K562 (cell line): Measurements from ENCODE around the gene ANAPC16. TPM values are rescaled to one million over a fixed set of nuclear protein-coding genes. Genes with fewer than 3 reads are reported as not detected.

ENCODE experiments used
- BCOR ChIP-seq: fragments of 450-650 bp; IDR thresholded peaks from 2 replicates; pipeline ENCODE4 v1.6.1; 2016
- CXXC5 ChIP-seq: fragments of 250-450 bp; sonication (Bioruptor Pico); IDR thresholded peaks from 2 replicates; pipeline ENCODE4 v1.8.0; 2022; ENCODE audit warnings: inconsistent platforms, mild to moderate bottlenecking, moderate library complexity
- HDAC8 ChIP-seq: fragments of 450-650 bp; IDR thresholded peaks from 2 replicates; pipeline ENCODE4 v1.6.1; 2016; ENCODE audit warnings: mild to moderate bottlenecking, missing genetic modification characterization, moderate library complexity, missing compliant biosample characterization
- ILF3 ChIP-seq: fragments of 450-650 bp; IDR thresholded peaks from 2 replicates; pipeline ENCODE4 v1.6.1; 2018; ENCODE audit warnings: antibody characterized with exemption, mild to moderate bottlenecking, moderate library complexity, borderline replicate concordance
- MXD1 ChIP-seq: fragments of 250-450 bp; sonication (Bioruptor Pico); IDR thresholded peaks from 2 replicates; pipeline ENCODE4 v1.8.0; 2021; ENCODE audit warnings: borderline replicate concordance, mild to moderate bottlenecking, moderate library complexity; ENCODE audit not compliant: poor library complexity, severe bottlenecking
- NELFE ChIP-seq: IDR thresholded peaks from 2 replicates; pipeline ENCODE4 v1.6.1; 2011; ENCODE audit warnings: mild to moderate bottlenecking; ENCODE audit not compliant: insufficient read depth, insufficient read length
- POLR2AphosphoS2 ChIP-seq: IDR thresholded peaks from 2 replicates; pipeline ENCODE4 v1.6.1; 2012; ENCODE audit warnings: low read length, improper control_type of control experiment
- TFE3 ChIP-seq: fragments of 450-650 bp; formaldehyde crosslinking; IDR thresholded peaks from 2 replicates; pipeline ENCODE4 v1.4.0; 2020; ENCODE audit warnings: mild to moderate bottlenecking, mixed read lengths
- ZBED1 ChIP-seq: IDR thresholded peaks from 2 replicates; pipeline ENCODE4 v1.6.1; 2014
- ZNF589 ChIP-seq: fragments of 200-800 bp; sonication (Bioruptor generic); IDR thresholded peaks from 2 replicates; pipeline ENCODE4 v1.6.1; 2016; ENCODE audit warnings: low read depth, missing genetic modification characterization, missing compliant biosample characterization
- ZNF785 ChIP-seq: fragments of 250-450 bp; sonication (Bioruptor Pico); IDR thresholded peaks from 2 replicates; pipeline ENCODE4 v1.4.0; 2020; ENCODE audit warnings: mild to moderate bottlenecking
- ZSCAN29 ChIP-seq: fragments of 450-650 bp; IDR thresholded peaks from 2 replicates; pipeline ENCODE4 v1.6.1; 2017
- polyA plus RNA-seq, 8 experiments: library from polyadenylated mRNA; depleted of rRNA in 4 of 8; stranded (reverse) in 5 of 8; unstranded in 3 of 8; fragments of >200 nt; fragmentation: Nextera tagmentation in 2 of 8; fragmentation: Illumina TruSeq in 1 of 8; extraction: Ambion mirVana in 2 of 8; extraction: Trizol in 1 of 8; gene quantifications; 2 replicates each; pipeline versions ENCODE4 v1.2.1 to v1.2.3, GENCODE V29; 2011 to 2014; ENCODE audit warnings: inconsistent platforms in 1 of 8, missing spikeins in 1 of 8
- total RNA-seq, 7 experiments: library from RNA; depleted of rRNA in 6 of 7; stranded (reverse); fragments of >200 nt in 6 of 7; fragmentation: Illumina TruSeq in 2 of 7; extraction: Trizol in 2 of 7; gene quantifications; 2 replicates each; pipeline versions ENCODE4 v1.2.1 to v1.2.3, GENCODE V29; 2011 to 2021; ENCODE audit warnings: low replicate concordance in 1 of 7
- TF ChIP-seq, protein P1 (sequence below): fragments of 250-450 bp; sonication (Bioruptor Pico); IDR thresholded peaks from 2 replicates; pipeline ENCODE4 v1.5.0; 2022; ENCODE audit warnings: mild to moderate bottlenecking
- TF ChIP-seq, protein P2 (sequence below): sonication (generic); formaldehyde crosslinking; IDR thresholded peaks from 2 replicates; pipeline ENCODE4 v1.5.0; 2020; ENCODE audit warnings: missing genetic modification reagents
- TF ChIP-seq, protein P3 (sequence below): fragments of 450-650 bp; formaldehyde crosslinking; IDR thresholded peaks from 2 replicates; pipeline ENCODE4 v1.4.0; 2022; ENCODE audit warnings: missing genetic modification characterization

ANAPC16 gene
- total and polyA plus RNA-seq, 9 of the 15 experiments (the other 6 are each of a cell fraction or from before 2014, with no cell fraction given), result 42.6 to 208 (median 108) TPM

GRCh38 chr10:72276421-72277339 is 60.9 kb downstream of the ANAPC16 start (continued):
- TF ChIP-seq ZNF589 (CRISPR knock-in tag), result no peak
- TF ChIP-seq BCOR, result 0 out of 2 replicates have a peak, but pooled peaks have one; percentile 48
- no peak for TF ChIP-seq ZSCAN29
- TF ChIP-seq, protein P1, sequence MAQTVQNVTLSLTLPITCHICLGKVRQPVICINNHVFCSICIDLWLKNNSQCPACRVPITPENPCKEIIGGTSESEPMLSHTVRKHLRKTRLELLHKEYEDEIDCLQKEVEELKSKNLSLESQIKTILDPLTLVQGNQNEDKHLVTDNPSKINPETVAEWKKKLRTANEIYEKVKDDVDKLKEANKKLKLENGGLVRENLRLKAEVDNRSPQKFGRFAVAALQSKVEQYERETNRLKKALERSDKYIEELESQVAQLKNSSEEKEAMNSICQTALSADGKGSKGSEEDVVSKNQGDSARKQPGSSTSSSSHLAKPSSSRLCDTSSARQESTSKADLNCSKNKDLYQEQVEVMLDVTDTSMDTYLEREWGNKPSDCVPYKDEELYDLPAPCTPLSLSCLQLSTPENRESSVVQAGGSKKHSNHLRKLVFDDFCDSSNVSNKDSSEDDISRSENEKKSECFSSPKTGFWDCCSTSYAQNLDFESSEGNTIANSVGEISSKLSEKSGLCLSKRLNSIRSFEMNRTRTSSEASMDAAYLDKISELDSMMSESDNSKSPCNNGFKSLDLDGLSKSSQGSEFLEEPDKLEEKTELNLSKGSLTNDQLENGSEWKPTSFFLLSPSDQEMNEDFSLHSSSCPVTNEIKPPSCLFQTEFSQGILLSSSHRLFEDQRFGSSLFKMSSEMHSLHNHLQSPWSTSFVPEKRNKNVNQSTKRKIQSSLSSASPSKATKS, result peak; percentile 93
- peak; percentile 89 for TF ChIP-seq ZBED1
- no peak for TF ChIP-seq NELFE
- peak; percentile 57 for TF ChIP-seq CXXC5 (CRISPR knock-in tag)
- TF ChIP-seq, protein P2, sequence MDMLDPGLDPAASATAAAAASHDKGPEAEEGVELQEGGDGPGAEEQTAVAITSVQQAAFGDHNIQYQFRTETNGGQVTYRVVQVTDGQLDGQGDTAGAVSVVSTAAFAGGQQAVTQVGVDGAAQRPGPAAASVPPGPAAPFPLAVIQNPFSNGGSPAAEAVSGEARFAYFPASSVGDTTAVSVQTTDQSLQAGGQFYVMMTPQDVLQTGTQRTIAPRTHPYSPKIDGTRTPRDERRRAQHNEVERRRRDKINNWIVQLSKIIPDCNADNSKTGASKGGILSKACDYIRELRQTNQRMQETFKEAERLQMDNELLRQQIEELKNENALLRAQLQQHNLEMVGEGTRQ (CRISPR knock-in tag), result peak; percentile 81
- no peak for TF ChIP-seq ZNF785 (CRISPR knock-in tag)
- peak; percentile 34 for TF ChIP-seq MXD1 (CRISPR knock-in tag)
- TF ChIP-seq, protein P3, sequence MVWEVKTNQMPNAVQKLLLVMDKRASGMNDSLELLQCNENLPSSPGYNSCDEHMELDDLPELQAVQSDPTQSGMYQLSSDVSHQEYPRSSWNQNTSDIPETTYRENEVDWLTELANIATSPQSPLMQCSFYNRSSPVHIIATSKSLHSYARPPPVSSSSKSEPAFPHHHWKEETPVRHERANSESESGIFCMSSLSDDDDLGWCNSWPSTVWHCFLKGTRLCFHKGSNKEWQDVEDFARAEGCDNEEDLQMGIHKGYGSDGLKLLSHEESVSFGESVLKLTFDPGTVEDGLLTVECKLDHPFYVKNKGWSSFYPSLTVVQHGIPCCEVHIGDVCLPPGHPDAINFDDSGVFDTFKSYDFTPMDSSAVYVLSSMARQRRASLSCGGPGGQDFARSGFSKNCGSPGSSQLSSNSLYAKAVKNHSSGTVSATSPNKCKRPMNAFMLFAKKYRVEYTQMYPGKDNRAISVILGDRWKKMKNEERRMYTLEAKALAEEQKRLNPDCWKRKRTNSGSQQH (CRISPR knock-in tag), result peak; percentile 95; the same call in 1 of the 2 replicates
- no peak for TF ChIP-seq HDAC8 (tag)
- TF ChIP-seq POLR2AphosphoS2, result peak; percentile 100
- TF ChIP-seq ILF3, result no peak
- TF ChIP-seq TFE3 (CRISPR knock-in tag), result peak; percentile 73
